ENCODE results near the gene BICD2.

Gene BICD2

GRCh38 chr9:92774274-92774673, 9.6 kb upstream of the BICD2 start:
- Histone ChIP-seq H3K27me3 (no peaks in the 10 kb centered on the region), H3K27ac (peak overlapping the region; percentile 94), H3K4me3 (ENCODE audit: low read depth in 1 of 2, low read length in 1 of 2) (peak overlapping the region in 1 of 2 experiments; percentile 64), H3K36me3 (no peaks in the 10 kb centered on the region), H3K4me1 (ENCODE audit: control insufficient read depth in 1 of 2, insufficient read depth in 1 of 2, low read depth in 1 of 2, low read length in 1 of 2) (peaks cover 93 to 99% of the 10 kb centered on the region in 2 experiments), H3K9me3 (no peaks in the 10 kb centered on the region)
- no peak for TF ChIP-seq CTCF (IDR thresholded peaks at IDR 0.05)

GRCh38 chr9:92773810-92774209, 9.2 kb upstream of the BICD2 start:
- H3K27ac ChIP-seq, result peak overlapping the region; percentile 94

GRCh38 chr9:92771309-92771708, 6.7 kb upstream of the BICD2 start:
- peak overlapping the region; percentile 94 for H3K27ac ChIP-seq
- peaks cover 96 to 97% of the 10 kb centered on the region in 2 experiments for H3K4me1 ChIP-seq (ENCODE audit: control insufficient read depth in 1 of 2, insufficient read depth in 1 of 2, low read depth in 1 of 2, low read length in 1 of 2)
- H3K9me3 ChIP-seq, result no peaks in the 10 kb centered on the region
- H3K27me3 ChIP-seq, result no peaks in the 10 kb centered on the region
- TF ChIP-seq CTCF (IDR thresholded peaks at IDR 0.05), result no peak
- H3K4me3 ChIP-seq (ENCODE audit: low read depth in 1 of 2, low read length in 1 of 2), result no peak overlapping the region
- H3K36me3 ChIP-seq, result no peaks in the 10 kb centered on the region

More at GRCh38 chr9:92773810-92774209, 9.2 kb upstream of the BICD2 start:
- Histone ChIP-seq H3K9me3 (no peaks in the 10 kb centered on the region), H3K36me3 (no peaks in the 10 kb centered on the region), H3K27me3 (no peaks in the 10 kb centered on the region), H3K4me1 (ENCODE audit: control insufficient read depth in 1 of 2, insufficient read depth in 1 of 2, low read depth in 1 of 2, low read length in 1 of 2) (peaks cover 93 to 99% of the 10 kb centered on the region in 2 experiments), H3K4me3 (ENCODE audit: low read depth in 1 of 2, low read length in 1 of 2) (no peak overlapping the region)
- no peak for TF ChIP-seq CTCF (IDR thresholded peaks at IDR 0.05)

- H3K9me3 ChIP-seq, result no peaks in the 10 kb centered on the region
- no peak for TF ChIP-seq CTCF (IDR thresholded peaks at IDR 0.05)
- no peaks in the 10 kb centered on the region for H3K36me3 ChIP-seq
- H3K4me3 ChIP-seq (ENCODE audit: low read depth in 1 of 2, low read length in 1 of 2), result peak overlapping the region; percentile 21 to 50
- H3K4me1 ChIP-seq (ENCODE audit: control insufficient read depth in 1 of 2, insufficient read depth in 1 of 2, low read depth in 1 of 2, low read length in 1 of 2), result peaks cover 96 to 97% of the 10 kb centered on the region in 2 experiments
- peak overlapping the region; percentile 94 for H3K27ac ChIP-seq
- H3K27me3 ChIP-seq, result no peaks in the 10 kb centered on the region
These were observed 5.8 kb upstream of the BICD2 start for GRCh38 chr9:92770360-92770995.

- no peak for TF ChIP-seq CTCF (IDR thresholded peaks at IDR 0.05)
- Histone ChIP-seq H3K9me3 (no peaks in the 10 kb centered on the region), H3K27ac (peak overlapping the region; percentile 94)
These were observed 5.3 kb upstream of the BICD2 start for GRCh38 chr9:92769990-92770359.

More at GRCh38 chr9:92769990-92770359, 5.3 kb upstream of the BICD2 start:
- H3K27me3 ChIP-seq, result no peaks in the 10 kb centered on the region
- H3K36me3 ChIP-seq, result no peaks in the 10 kb centered on the region
- peaks cover 93 to 94% of the 10 kb centered on the region in 2 experiments for H3K4me1 ChIP-seq (ENCODE audit: control insufficient read depth in 1 of 2, insufficient read depth in 1 of 2, low read depth in 1 of 2, low read length in 1 of 2)
- peak overlapping the region; percentile 21 to 50 for H3K4me3 ChIP-seq (ENCODE audit: low read depth in 1 of 2, low read length in 1 of 2)
